LNCAP (cell line): ENCODE measurements around the gene KLHL36.

Experiments
- TF ChIP-seq, protein P1 (sequence below): fragments of 450-650 bp; IDR thresholded peaks from 2 replicates; pipeline ENCODE4 v1.5.1; 2017; ENCODE audit warnings: mild to moderate bottlenecking

KLHL36 gene

DNA sequence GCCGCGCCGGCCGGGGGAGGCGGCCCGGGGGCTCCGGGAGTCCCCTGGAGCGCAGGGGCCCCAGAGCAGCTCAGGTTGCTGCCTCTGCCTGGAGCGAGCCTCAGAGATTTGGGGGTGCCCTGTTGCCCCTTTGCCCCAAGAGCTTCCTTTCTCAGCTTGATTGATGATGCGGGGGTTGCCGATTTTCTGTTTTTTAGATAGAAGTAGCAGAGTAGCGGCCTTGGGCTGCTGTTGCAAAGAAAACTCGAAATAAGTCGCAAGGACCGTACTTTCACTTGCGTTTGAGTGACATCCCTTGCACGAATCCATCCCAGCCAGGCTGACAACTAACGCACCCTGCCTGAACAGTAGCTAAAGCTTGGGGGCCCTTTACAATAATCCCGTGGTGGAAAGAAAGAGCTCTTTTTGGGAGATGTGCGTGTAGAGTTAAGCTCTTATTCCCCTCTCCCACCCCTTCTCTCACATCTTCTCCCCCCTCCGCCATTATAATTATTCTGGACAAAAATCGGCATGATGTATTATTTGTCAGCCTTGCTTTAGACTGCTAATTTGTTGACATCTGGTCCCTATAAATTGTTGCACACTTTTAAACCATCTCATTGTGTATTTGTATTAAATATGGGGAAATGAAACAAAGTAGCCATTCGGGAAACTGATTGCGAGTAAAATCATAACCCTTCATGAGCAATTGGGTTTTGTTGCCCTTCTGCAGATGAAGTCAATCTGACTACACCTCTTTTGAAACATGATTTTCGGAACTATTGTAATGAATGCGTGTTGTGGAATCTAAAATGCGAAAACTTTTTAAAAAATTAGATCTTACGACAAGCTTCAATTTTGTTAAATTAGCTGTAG, 52.4 kb downstream of the KLHL36 start:
- TF ChIP-seq, protein P1, sequence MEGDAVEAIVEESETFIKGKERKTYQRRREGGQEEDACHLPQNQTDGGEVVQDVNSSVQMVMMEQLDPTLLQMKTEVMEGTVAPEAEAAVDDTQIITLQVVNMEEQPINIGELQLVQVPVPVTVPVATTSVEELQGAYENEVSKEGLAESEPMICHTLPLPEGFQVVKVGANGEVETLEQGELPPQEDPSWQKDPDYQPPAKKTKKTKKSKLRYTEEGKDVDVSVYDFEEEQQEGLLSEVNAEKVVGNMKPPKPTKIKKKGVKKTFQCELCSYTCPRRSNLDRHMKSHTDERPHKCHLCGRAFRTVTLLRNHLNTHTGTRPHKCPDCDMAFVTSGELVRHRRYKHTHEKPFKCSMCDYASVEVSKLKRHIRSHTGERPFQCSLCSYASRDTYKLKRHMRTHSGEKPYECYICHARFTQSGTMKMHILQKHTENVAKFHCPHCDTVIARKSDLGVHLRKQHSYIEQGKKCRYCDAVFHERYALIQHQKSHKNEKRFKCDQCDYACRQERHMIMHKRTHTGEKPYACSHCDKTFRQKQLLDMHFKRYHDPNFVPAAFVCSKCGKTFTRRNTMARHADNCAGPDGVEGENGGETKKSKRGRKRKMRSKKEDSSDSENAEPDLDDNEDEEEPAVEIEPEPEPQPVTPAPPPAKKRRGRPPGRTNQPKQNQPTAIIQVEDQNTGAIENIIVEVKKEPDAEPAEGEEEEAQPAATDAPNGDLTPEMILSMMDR: no peak

DNA sequence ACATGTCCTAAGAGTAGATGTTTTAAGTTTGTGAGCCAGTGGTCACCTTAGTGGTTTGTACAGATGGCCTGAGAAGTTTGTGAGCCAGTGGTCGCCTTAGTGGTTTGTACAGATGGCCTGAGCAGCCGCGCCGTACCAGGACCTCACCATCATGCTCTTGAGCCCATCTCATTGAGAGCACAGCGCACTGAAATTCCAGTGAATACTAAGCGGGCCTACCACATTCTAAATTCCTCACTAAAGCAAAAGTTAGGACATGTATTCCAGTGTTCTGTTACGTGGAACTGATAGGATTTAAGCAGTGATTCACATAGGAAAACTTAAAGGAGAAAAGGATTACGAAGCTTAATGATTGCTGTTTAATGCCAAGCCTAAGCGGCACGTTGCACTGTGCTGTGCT, 55.4 kb downstream of the KLHL36 start:
- TF ChIP-seq, protein P1: no peak

DNA sequence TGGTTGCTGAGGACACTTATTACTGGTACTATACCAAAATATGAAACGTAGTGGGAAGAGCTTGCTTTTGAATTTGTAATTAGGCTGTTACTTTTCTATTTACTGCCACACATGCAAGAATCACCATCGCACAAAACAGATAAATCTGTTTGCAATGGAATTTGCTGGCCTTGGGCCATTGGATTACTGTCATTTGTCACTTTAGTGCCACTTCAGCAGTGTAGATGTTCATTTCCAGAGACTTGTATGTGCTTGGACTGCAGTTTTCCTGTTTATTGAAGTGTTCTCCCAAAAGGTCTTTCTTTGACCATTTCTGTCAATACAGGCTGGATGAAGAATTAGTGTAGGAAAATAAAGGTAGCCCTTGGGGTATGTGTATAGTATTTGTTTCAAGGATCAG, 55.9 kb downstream of the KLHL36 start:
- TF ChIP-seq, protein P1: no peak

DNA sequence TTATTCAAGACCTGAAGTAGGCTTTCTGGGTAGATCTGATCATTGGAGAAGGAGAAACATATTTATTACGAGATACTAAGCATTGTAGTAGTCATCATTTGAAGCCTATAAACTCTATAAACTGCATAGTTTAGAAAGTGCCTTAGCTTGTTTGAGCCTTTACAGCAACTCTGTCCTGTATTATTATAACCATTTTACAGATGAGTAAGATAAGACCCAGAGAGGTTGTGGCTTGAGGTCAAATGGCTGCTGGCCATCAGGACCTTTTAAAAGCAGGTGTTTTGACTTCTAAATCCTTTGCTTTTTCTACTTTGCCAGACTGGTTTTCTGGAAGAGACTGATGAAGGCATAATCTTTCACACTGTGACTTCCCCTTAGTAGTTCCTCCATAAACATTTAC, 58.5 kb downstream of the KLHL36 start:
- TF ChIP-seq, protein P1: no peak

DNA sequence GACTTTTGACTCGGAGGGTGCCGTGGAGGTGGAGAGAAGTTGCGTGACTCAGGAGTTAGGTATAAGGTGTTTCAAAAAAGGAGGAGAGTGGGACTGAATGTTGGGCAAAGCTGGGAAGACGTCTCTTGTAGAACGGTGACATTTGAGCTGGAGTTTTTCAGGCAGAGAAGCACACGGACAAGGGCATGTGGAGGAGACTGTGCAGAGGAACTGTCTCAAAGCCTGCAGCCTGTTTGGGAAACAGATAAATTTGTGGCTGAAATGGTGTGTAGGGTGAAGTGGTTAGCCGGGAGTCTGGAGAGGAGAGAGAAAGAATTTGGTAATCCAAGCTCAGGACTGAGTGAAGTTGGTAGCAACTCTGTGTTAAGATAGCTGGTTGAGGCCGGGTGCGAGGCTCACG, 61.3 kb downstream of the KLHL36 start:
- TF ChIP-seq, protein P1: no peak

DNA sequence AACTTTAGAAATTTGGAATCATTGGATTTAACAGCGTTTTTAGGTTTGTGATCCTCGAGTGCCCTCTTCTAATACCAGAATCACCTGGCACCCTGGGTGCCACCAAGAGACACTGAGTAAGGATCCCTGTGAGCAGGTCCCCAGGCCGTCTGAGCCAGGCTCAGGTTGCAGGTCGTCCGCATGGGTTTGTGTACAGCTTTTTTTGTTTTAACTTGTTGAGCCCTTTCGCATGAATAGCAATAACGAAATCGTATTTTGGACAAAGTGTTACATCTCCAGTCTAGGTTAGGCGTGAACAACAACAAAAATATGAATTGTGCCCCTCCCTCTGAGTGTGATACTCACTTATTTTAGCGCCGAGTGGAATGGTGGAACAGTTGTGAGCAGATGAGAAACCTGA, 62.4 kb downstream of the KLHL36 start:
- TF ChIP-seq, protein P1: no peak
